ENCODE data around the gene FAM221A.

DNA sequence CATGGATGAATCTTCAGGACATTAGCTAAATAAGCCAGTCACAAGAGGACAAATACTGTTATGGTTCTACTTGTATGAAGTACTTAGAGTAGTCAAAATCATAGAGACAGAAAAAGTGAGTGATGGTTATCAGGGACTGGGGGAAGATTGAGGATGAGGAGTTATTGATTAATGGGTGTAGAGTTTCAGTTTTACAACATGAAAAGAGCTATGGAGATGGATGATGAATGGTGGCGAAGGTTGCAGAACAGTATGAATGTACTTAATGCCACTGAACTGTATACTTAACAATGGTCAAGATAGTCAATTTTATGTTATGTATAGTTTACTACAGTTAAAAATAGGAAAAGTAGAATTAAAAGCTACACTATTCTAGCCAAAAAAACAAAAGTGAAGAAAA, 37.8 kb downstream of the FAM221A start:
- TF ChIP-seq CTCF (IDR thresholded peaks at IDR 0.05; ENCODE audit: borderline replicate concordance, extremely low read depth, low read length, poor library complexity, severe bottlenecking): no peak
- TF ChIP-seq EZH2 (IDR thresholded peaks at IDR 0.05; ENCODE audit: borderline replicate concordance, low read depth, low read length, severe bottlenecking): no peak

Measured in DND-41 (cell line).